NCI-H2029 (cell line): ENCODE results near the gene LINC01488.

Experiments
- DNase-seq: peaks from one replicate; lab custom pipeline; 2025; lab: John Stamatoyannopoulos, UW

Gene LINC01488

DNA sequence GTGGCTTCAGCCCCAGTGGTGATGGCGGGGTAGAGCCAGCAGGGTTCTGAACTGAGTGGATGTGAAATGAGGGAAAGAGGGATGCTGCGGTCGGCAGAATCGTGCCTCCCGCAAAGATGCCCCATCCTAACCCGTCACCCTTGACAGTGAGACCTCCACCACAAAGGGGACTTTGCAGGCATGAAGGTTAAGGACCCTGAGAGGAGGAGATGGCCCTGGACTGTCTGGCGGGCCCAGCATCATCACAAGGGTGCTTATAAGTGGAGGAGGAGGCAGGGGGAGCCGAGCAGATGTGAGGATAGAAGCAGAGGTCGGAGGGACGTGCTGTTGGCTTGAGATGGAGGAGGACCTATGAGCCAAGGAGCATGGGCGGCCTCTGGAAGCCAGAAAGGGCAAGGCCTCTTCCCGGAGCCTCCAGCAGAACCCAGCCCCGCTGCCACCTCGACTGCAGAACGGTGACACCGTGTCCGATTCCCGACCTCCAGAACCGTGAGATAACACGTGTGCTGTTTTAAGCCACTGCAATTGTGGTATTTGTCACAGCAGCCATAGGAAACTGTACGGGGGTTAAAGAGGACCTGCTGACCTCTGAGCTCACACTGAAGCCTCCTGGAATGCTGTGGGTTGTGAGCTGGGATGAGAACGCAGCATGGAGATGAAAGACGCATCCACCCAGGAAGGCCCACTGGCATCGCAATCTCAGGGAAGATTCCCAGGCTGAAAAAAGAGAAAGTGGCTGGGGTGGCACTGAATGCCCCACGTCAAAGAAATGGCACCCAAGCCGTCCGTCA is 10.9 kb downstream of the LINC01488 start:
- DNase-seq, result no peak

GRCh38 chr11:69493931-69494821 is 12.7 kb downstream of the LINC01488 start:
- DNase-seq, result no peak

- no peak for DNase-seq
Observed at GRCh38 chr11:69494851-69495250, 13.4 kb downstream of the LINC01488 start.

- DNase-seq, result no peak
Observed at GRCh38 chr11:69495441-69496201, 14.2 kb downstream of the LINC01488 start.

DNA sequence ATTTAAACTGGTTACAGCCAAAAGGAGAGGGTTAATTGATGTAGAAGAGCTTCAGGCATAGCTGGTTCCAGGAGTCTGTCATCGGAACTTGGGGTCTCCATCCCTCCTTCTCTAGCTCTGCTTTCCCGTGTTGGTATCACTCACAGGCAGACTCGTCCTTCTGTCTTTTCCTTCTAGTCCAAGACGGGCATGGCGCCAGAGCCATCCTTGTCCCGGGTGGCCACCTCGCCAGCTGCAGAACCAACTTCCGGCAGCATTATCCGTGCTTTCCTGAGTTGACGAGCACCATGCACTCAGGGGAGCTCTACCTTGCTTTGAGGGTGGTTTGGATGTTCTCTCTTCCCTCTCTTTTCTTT is 14.7 kb downstream of the LINC01488 start:
- DNase-seq, result no peak

DNA sequence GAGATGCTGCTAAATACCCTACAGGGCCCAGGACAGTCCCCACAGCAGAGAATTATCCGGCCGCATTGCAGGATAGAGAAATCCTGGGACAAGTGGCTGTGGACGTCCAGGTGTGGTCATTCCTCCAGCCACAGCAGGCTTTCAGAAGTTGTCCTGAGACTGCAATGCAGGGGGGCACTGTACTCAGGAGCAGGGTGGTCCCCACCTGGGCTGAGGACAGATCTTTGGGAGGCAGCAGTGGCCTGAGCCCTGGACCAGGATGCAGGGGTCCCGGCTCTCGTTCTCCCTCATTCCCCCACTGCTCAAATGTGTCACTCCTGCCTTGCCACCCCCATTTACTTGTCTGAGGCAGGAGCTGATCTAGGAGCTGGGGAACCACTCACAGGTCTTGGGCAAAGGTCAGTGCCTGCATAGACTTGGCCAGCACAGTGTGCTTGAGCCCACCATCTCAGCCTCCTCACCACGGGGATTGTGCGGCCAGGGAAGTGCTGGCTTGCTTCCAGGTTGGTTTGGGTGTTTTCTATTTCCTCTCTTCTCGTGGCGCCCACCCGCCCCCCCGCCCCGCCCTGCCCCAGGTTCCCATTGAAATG is 15.3 kb downstream of the LINC01488 start:
- DNase-seq, result no peak

GRCh38 chr11:69497221-69497787 is 15.8 kb downstream of the LINC01488 start:
- DNase-seq, result no peak

DNA sequence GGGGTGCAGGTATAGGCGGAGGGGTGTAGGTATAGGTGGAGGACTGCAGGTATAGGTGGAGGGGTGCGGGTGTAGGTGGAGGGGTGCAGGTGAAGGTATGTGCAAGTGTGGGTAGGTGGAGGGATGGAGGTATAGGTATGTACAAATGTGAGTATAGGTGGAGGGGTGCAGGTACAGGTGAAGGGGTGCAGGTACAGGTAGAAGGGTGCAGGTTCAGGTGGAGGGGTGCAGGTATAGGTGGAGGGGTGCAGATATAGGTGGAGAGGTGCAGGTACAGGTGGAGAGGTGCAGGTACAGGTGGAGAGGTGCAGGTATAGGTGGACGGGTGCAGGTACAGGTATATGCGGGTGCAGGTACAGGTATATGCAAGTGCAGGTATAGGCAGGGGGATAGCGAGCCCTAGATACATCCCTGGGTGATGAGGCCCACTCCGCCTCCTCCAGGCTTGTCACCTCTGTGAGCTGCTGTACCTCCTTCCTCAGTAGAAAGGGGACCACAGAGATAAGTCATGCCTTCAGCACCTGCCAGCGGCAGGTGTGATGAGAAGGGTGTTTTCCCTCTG is 17.2 kb downstream of the LINC01488 start:
- no peak for DNase-seq

- no peak for DNase-seq
Observed at GRCh38 chr11:69499186-69499917, 17.9 kb downstream of the LINC01488 start.

GRCh38 chr11:69499918-69500284 is 18.4 kb downstream of the LINC01488 start:
- no peak for DNase-seq

DNA sequence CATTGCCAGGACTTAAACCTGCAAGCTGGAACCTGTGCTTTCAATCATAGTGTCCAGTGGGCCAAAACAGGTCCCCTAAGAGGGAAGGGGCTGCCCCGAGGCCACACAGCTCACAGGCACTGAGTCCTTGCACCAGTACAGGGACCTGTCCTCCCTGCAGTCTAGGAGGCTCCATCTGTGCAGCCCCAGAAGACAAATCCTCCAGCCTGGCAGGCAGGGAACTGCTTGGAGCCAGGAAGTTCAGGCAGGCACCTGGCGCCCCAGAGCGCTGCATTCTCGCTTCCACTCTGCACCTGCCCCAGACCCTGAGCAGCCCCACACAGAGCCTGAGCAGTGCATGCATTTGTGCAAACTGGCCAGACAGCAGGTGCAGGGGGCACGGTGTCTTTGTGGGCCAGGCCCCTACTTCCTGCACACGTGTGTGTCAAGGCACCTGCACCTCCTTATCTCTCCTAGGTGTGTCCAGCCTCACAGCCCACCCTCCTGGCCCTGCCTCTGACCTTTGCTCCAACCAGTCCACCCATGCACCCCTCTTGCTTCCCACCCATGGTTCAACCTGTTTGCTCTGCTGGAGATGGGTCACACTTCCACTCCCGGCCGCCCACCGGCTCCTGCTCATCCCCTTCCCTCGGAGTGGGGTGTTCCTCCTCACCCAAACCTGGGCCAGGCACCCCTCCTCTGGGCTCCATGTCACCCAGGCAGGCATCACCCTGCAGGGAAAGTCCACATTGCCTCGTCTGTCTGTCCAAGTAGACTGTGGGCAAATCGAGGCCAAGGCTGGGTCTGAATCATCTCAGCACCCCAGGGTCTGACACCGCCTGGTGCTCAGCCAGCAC is 19.0 kb downstream of the LINC01488 start:
- no peak for DNase-seq

GRCh38 chr11:69501121-69501489 is 19.6 kb downstream of the LINC01488 start:
- DNase-seq, result no peak

- no peak for DNase-seq
Observed at GRCh38 chr11:69501891-69502860, 20.7 kb downstream of the LINC01488 start.

DNA sequence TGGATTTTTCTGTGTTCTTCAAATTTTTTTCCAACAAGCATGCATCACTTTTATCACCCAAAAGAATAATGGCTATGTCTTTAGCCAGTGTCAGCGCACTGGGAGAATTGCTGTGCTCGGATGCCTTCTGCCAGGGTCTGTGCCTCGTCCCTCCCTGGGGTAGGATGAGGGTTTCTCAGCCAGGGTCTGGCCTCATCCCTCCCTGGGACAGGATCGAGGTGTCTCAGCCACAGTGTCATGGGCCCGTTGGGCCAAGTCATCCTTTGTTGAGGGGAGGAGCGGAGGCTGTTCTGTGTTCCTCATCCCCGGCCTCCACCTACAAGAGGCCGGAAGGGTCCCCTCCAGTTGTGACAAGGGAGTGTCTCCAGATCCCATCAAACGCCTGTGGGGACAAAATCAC is 22.7 kb downstream of the LINC01488 start:
- DNase-seq, result no peak

GRCh38 chr11:69504576-69505335 is 23.3 kb downstream of the LINC01488 start:
- no peak for DNase-seq

GRCh38 chr11:69508974-69509373 is 27.5 kb downstream of the LINC01488 start:
- DNase-seq, result no peak

GRCh38 chr11:69509381-69509780 is 27.9 kb downstream of the LINC01488 start:
- DNase-seq, result no peak

DNA sequence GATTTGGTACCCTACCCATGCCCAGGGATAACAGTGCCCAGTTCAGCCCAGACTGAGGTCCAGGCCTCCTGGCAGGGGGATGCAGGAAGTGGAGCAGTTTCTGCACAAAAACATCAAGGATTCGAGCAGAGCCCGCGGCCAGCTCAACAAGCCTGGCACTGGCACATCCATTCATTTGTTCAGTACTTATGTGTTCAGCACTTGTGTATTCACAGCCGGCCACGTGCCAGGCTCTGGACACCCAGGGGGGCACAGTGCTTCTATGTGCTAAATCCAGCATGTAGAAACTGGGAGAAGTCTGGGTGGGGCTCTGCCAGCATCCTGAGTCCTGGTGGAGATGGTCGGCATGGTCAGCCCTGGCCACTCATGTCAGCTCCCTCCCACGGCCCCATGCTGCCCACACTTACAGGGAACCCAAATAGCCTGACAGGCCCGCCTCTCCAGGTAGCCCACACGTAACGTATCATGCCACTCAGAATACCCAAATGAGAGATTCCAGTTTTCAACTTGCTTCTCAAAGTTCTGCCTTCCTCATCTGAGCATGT is 28.5 kb downstream of the LINC01488 start:
- no peak for DNase-seq
